Endothelial cell (in vitro differentiated cells): ENCODE measurements around the gene LRPPRC. TPM values are rescaled to one million over a fixed set of nuclear protein-coding genes. Genes with fewer than 3 reads are reported as not detected.

Experiments
- DNase-seq: peaks from one replicate; pipeline ENCODE4 v3.0.0; 2021; ENCODE audit warnings: low spot score
- H3K27ac Mint-ChIP-seq: one replicate; pipeline ENCODE4 v1.8.0; 2021; ENCODE audit warnings: mixed read lengths, inconsistent platforms; ENCODE audit not compliant: unreplicated experiment
- H3K27me3 Mint-ChIP-seq: one replicate; pipeline ENCODE4 v1.8.0; 2021; ENCODE audit warnings: mild to moderate bottlenecking, moderate library complexity, mixed read lengths, inconsistent platforms; ENCODE audit not compliant: unreplicated experiment
- H3K36me3 Mint-ChIP-seq: one replicate; pipeline ENCODE4 v1.8.0; 2021; ENCODE audit warnings: mild to moderate bottlenecking, low read depth, mixed read lengths, inconsistent platforms; ENCODE audit not compliant: unreplicated experiment
- H3K4me1 Mint-ChIP-seq: one replicate; pipeline ENCODE4 v1.8.0; 2021; ENCODE audit warnings: mild to moderate bottlenecking, mixed read lengths, inconsistent platforms; ENCODE audit not compliant: unreplicated experiment
- H3K4me3 Mint-ChIP-seq: one replicate; pipeline ENCODE4 v1.8.0; 2021; ENCODE audit warnings: mild to moderate bottlenecking, mixed read lengths, inconsistent platforms; ENCODE audit not compliant: unreplicated experiment
- H3K9me3 Mint-ChIP-seq: one replicate; pipeline ENCODE4 v1.8.0; 2021; ENCODE audit warnings: mixed read lengths, inconsistent platforms; ENCODE audit not compliant: unreplicated experiment
- long read RNA-seq: library from polyadenylated mRNA; unstranded; transcript quantifications from one replicate; pipeline ENCODE4 v2.0.0, GENCODE V29; 2020; ENCODE audit not compliant: unreplicated experiment
- total RNA-seq: library from RNA; stranded (reverse); fragmentation: NEBNext Ultra II Directional; extraction: Animal tissue kit (Norgen Biotek cat#: 25700); gene quantifications from one replicate; pipeline ENCODE4 v1.2.1, GENCODE V29; 2021; ENCODE audit not compliant: unreplicated experiment
- TF ChIP-seq, protein P1 (sequence below): fragments of 200-600 bp; sonication (generic); IDR thresholded peaks from one replicate; pipeline ENCODE4 v1.5.0; 2021; ENCODE audit warnings: antibody characterized with exemption; ENCODE audit not compliant: unreplicated experiment

Gene LRPPRC
- 85.8 TPM for total RNA-seq
- long read RNA-seq, full-length matches to known transcripts, result 6 of 10 reads
- long read RNA-seq, partial matches to known transcripts, result 1 of 10 reads
- long read RNA-seq, other reads (novel, unspliced or antisense), result 3 of 10 reads

DNA sequence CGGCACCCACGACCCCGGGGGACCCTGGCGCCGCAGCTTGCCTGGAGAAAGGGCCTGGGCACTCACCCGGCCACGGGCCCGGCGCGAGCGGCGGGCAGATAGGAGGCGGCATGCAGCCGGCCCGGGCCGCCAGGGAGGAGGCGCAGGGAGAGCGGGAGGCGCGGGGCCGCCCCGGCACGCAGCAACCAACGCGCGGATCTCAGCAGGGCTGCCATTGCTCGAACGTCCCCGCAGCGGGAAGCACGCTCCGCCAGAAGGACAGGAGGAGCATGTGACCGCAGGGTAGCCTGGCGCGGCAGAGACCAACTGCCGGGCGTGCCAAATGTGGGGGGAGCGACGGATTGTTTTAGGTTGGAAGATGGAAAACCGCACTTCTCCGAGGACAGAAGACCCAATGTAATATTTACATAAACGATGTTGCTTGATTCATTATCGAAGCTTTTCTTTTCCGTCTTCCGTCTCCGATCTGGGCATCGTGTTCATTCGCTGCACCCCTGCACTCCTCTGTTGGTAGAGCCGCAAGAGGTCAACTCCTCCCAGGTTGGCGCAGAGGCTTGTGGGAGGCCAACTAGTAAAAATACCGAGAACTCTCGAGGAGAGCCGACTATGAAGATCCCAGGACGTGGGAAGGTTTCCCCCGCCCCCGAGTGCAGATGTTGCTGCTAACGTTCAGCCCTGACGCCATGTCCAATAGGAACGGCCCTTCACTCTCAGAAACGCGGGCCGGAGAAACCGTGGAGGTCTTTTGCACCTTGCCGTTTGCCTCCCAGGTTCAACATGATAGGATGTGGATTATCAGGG is at the start of gene LRPPRC:
LRPPRC (minus strand) TSS at position 257 of the 801 bp plus-strand sequence; CDS start at position 215, 42 bp downstream.
- peak within 1 kb of the TSS; percentile 97 for H3K4me3 Mint-ChIP-seq
- H3K27ac Mint-ChIP-seq, result peak within 1 kb of the TSS; percentile 99
- H3K27me3 Mint-ChIP-seq, result peaks cover 6% of the 10 kb centered on the region
- no peaks in the 10 kb centered on the region for H3K9me3 Mint-ChIP-seq
- H3K36me3 Mint-ChIP-seq, result peaks cover 14% of the 10 kb centered on the region
- peak; percentile 80 for DNase-seq
- TF ChIP-seq, protein P1, sequence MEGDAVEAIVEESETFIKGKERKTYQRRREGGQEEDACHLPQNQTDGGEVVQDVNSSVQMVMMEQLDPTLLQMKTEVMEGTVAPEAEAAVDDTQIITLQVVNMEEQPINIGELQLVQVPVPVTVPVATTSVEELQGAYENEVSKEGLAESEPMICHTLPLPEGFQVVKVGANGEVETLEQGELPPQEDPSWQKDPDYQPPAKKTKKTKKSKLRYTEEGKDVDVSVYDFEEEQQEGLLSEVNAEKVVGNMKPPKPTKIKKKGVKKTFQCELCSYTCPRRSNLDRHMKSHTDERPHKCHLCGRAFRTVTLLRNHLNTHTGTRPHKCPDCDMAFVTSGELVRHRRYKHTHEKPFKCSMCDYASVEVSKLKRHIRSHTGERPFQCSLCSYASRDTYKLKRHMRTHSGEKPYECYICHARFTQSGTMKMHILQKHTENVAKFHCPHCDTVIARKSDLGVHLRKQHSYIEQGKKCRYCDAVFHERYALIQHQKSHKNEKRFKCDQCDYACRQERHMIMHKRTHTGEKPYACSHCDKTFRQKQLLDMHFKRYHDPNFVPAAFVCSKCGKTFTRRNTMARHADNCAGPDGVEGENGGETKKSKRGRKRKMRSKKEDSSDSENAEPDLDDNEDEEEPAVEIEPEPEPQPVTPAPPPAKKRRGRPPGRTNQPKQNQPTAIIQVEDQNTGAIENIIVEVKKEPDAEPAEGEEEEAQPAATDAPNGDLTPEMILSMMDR, result no peak
- H3K4me1 Mint-ChIP-seq, result peaks cover 15% of the 10 kb centered on the region

DNA sequence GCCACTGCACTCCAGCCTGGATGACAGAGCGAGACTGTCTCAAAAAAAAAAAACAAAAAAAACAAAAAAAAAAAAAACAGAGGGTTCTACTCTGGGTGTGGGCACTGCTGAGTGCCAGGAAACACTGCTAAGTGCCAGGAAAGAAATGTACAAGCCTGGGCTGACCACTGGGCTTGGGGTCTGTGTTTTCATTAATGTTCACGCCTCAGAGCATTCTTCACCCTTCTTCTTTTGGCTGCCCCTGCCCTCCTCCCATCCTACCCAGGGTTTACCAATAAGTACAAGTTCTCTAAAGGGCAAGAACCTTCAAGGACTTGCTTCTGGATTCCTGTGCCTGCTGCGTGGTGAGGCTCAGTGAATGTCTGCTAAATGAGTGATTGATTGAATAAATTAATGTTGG is 49.3 kb upstream of the LRPPRC start:
- no peak overlapping the region for H3K27ac Mint-ChIP-seq

DNA sequence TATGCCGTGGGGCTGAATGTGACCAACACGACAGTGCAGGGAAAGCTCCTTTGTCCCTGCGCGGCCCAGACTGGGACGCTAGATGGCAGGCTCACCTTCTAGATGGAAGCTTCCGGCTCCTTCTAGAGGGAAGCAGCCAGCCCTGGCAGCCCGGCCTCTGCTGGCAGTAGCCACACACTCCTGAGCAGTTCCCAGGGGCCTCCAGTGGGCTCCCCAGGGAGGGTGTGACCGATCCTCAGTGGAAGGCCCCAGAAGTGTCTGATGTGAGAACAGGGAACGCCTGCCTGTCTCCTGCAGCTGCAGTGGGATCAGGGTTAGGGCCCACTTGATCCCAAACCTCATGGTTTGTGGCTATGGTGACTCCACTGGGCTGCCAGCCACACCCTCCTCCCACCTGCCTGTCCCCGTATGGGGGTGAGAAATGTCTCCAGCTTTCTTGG is 48.5 kb upstream of the LRPPRC start:
- H3K27me3 Mint-ChIP-seq, result no peaks in the 10 kb centered on the region
- no peaks in the 10 kb centered on the region for H3K9me3 Mint-ChIP-seq
- TF ChIP-seq, protein P1, result peak; percentile 58
- H3K36me3 Mint-ChIP-seq, result no peaks in the 10 kb centered on the region
- no peaks in the 10 kb centered on the region for H3K4me1 Mint-ChIP-seq
- DNase-seq, result peak; percentile 88
- no peak overlapping the region for H3K27ac Mint-ChIP-seq
- H3K4me3 Mint-ChIP-seq, result no peak overlapping the region

More for the DNA sequence above, 49.3 kb upstream of the LRPPRC start:
- DNase-seq, result no peak
- Mint-ChIP-seq H3K4me1 (no peaks in the 10 kb centered on the region), H3K9me3 (no peaks in the 10 kb centered on the region), H3K4me3 (no peak overlapping the region), H3K36me3 (no peaks in the 10 kb centered on the region), H3K27me3 (no peaks in the 10 kb centered on the region)
- TF ChIP-seq, protein P1, result no peak

DNA sequence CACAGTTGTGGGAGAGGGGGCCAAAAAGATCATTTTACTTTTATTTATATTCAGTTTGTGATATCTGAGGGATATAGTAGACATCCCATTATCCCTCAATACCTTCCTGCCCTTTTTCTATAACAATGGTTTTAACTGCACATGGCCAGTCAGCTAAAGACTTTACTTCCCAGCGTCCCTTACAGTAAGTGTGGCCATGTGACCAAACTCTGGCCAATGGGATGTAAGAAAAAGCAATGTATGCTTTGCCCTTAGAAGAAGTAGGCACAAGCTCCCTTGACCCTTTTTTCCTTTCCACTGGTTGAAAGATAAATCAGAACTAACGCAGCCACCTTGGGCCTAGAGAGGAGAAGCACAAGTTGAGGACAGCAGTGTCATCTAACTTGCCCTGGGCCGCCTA is 44.6 kb upstream of the LRPPRC start:
- TF ChIP-seq, protein P1, result no peak
- Mint-ChIP-seq H3K36me3 (no peaks in the 10 kb centered on the region), H3K4me3 (no peak overlapping the region), H3K4me1 (no peaks in the 10 kb centered on the region), H3K27ac (no peak overlapping the region), H3K9me3 (no peaks in the 10 kb centered on the region), H3K27me3 (no peaks in the 10 kb centered on the region)
- DNase-seq, result no peak

DNA sequence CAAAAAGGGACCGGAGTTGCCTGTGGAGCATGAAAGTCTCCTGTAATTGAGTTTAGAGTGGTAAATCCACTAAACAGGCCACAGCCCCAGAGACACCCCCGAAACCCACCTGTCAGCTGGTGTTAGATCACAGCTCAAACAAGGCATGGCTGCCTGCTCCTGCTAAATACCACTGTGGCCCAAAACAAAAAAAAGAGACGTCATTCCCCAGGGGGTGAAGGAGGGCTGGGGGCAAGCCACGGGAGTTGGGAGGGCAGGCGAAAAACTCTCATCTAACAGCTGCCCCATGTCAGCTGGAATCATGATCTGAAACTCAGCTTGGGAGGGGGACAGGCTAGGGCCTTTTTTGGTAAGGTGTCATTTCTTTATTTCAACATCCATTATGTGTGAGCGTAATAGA is 42.5 kb upstream of the LRPPRC start:
- no peak for DNase-seq
- Mint-ChIP-seq H3K36me3 (no peaks in the 10 kb centered on the region), H3K4me1 (no peaks in the 10 kb centered on the region), H3K4me3 (no peak overlapping the region), H3K27me3 (no peaks in the 10 kb centered on the region), H3K27ac (no peak overlapping the region), H3K9me3 (no peaks in the 10 kb centered on the region)
- TF ChIP-seq, protein P1, result no peak
